ENCODE results near the gene JAZF1.

DNA sequence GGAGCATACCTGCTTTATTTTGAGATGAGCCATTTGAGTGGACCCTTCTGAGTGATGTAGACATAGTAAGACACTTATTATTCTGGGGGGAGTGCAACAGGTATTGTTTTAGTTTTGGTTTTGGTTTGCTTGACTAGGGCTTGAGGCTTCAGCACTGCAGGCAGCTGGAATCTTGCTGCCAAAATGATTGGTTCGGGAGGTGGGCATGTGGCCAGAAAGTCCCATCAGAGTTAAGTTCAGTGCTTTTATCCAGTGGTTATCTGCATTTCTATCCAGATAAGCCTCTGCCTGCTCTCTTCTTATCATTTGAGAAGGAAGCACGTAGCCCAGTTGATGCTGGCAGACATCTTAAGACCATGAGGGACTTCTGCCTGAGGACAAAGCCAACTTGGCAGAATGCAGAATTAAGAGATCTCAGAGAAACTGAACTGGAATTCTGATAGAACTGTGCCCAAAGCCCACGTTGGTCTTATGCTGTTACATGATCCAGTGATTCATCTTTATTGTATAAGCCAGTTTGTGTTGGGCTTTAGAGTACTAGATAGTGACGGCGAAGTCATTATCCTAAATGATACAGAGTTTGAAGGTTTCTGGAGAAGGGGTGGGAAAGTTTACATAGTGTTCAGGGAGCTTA is 9.6 kb upstream of the JAZF1 start:
- TF ChIP-seq EGR1 (IDR thresholded peaks at IDR 0.05): no peak
- TF ChIP-seq RAD21 (IDR thresholded peaks at IDR 0.05; ENCODE audit: low read depth): no peak
- TF ChIP-seq, protein P1, sequence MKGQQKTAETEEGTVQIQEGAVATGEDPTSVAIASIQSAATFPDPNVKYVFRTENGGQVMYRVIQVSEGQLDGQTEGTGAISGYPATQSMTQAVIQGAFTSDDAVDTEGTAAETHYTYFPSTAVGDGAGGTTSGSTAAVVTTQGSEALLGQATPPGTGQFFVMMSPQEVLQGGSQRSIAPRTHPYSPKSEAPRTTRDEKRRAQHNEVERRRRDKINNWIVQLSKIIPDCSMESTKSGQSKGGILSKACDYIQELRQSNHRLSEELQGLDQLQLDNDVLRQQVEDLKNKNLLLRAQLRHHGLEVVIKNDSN (IDR thresholded peaks at IDR 0.05): no peak
- TF ChIP-seq YY1 (IDR thresholded peaks at IDR 0.05; ENCODE audit: low read depth): no peak
- TF ChIP-seq, protein P2, sequence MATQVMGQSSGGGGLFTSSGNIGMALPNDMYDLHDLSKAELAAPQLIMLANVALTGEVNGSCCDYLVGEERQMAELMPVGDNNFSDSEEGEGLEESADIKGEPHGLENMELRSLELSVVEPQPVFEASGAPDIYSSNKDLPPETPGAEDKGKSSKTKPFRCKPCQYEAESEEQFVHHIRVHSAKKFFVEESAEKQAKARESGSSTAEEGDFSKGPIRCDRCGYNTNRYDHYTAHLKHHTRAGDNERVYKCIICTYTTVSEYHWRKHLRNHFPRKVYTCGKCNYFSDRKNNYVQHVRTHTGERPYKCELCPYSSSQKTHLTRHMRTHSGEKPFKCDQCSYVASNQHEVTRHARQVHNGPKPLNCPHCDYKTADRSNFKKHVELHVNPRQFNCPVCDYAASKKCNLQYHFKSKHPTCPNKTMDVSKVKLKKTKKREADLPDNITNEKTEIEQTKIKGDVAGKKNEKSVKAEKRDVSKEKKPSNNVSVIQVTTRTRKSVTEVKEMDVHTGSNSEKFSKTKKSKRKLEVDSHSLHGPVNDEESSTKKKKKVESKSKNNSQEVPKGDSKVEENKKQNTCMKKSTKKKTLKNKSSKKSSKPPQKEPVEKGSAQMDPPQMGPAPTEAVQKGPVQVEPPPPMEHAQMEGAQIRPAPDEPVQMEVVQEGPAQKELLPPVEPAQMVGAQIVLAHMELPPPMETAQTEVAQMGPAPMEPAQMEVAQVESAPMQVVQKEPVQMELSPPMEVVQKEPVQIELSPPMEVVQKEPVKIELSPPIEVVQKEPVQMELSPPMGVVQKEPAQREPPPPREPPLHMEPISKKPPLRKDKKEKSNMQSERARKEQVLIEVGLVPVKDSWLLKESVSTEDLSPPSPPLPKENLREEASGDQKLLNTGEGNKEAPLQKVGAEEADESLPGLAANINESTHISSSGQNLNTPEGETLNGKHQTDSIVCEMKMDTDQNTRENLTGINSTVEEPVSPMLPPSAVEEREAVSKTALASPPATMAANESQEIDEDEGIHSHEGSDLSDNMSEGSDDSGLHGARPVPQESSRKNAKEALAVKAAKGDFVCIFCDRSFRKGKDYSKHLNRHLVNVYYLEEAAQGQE (IDR thresholded peaks at IDR 0.05; ENCODE audit: low read depth): no peak
- TF ChIP-seq TAF1 (IDR thresholded peaks at IDR 0.05; ENCODE audit: low read depth): no peak
- no peak for TF ChIP-seq TCF12 (IDR thresholded peaks at IDR 0.05; ENCODE audit: low read depth)
- TF ChIP-seq, protein P3, sequence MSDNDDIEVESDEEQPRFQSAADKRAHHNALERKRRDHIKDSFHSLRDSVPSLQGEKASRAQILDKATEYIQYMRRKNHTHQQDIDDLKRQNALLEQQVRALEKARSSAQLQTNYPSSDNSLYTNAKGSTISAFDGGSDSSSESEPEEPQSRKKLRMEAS (IDR thresholded peaks at IDR 0.05): no peak
- no peak for TF ChIP-seq CEBPB (IDR thresholded peaks at IDR 0.05)
- no peak for TF ChIP-seq CREB1 (IDR thresholded peaks at IDR 0.05; ENCODE audit: low read depth)
- no peak for TF ChIP-seq EP300 (IDR thresholded peaks at IDR 0.05; ENCODE audit: borderline replicate concordance)
